NCI-H526 treated with DMSO at 0.1 percent for 48 hours (cell line): Measurements from ENCODE around the gene DIO2.

Source experiments
- DNase-seq: peaks from one replicate; lab custom pipeline; 2025; lab: John Stamatoyannopoulos, UW

The DIO2 gene

DNA sequence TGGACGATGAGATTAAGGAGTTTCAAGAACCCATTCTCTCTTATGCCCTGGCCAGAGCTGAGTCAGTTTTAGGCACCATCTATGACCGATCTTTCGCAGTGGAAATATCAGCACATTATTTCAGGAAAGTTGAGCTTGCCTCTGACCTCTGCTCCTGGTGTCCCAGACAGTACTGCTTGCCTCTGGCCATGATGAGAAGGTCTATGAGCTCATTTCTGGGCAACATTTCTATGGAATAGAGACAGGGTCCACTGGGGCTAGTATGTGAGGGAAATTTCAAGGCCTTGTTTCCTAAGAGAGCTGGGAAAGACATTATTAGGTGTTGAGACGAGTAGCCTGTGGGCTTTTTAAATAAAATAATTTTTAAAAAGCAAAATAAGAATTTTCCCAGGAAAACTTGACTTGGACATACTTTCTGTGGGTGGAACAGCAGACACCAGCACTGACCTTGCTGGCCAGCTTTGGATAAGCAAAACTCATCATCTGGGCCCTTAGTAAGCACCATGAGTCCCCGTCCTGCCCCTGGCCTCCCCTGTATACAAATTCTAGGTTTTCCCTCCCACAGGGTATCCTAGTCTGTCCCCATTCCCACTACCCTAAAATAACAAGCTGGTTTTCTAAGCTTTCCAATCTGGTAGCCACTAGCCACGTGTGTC lies 43.4 kb downstream of the DIO2 start:
- no peak for DNase-seq

DNA sequence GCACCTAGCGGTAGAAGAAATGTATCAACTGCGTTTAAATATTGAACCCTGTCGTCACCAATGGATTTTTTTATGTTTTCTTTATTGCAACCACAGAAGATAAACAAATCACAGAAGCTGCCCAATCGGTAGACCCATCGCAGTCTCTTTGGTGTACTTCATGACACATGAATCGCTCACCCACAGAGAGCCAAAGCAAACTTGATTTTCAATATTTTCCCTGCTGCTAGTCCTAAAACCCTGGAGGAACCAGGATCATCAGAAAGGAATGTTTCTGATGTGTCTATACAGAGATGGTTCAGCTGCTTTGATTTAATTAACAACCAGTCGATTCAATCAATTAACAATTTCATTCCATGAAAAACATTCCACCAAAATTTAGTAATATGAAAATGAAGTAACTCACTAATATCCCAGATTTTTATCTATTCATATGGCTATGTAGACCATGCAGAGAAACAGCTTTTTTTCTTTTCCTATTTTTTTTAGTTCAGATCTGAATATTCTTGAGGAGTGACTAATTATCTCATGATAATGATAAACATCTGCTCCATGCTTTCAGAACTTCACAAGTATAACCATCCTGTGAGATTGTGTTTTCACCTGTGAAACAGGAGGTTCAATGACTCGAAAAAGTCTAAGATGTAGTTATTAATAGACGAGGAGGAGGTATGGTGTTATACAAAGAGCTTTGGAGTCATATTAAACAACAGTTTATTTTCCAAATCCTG lies 46.1 kb downstream of the DIO2 start:
- DNase-seq = no peak

DNA sequence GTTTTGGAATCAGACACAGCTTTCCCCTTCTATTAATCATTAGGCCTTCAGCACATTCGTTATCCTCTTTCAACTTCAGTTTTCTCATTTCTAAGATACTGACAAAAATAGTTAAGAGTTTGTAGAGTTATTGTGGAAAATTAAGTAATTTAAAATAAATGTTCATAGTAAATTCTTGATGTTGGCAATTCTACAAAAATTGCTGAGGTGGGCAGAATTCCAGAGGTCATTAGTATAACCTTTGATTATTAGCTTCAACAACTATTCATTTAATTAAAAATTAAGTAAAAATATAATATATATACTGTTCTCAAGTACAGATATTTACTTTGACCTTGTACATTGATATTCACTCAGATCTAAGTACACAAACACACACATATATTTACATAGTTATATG lies 58.5 kb downstream of the DIO2 start:
- DNase-seq = no peak

DNA sequence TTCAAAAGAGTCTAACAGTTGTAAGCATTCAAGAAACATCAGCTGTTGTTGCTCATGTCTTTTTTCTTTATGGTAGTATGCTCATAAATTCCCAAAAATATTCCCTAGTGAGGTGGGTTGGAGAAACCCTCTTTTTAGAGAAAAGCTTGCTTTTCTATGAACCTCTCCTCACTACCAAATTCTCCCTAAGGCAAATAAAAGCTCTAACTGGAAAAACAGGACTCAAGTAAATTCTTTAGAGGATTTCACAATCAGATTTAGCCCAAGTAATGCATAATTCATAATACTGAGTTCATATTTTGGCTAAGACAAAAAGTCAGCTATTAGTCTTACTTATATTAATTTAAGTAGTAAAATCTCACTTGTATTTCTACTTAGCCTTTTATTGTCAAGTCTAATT lies 59.1 kb downstream of the DIO2 start:
- DNase-seq = no peak

DNA sequence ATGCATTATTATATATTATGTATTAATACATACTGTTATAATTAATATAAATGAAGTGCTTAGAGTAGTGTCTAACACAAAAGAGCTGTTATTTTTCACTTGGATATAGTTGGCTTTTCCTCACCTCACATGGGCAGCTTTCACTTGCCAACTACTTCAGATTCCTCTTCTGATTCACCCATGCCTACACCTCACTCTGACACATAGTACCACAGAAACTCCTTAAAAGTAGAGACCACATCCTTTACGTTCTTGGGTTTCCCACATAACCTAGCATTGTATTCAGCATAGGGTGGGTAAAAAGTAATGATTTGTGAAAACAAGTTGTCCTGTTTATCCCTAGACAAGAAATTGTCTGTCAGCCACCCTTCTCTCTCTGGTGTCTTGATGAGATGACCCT lies 61.0 kb downstream of the DIO2 start:
- DNase-seq = no peak
